ENCODE results near the gene FAAP20. TPM values are rescaled to one million over a fixed set of nuclear protein-coding genes. Genes with fewer than 3 reads are reported as not detected.
A peak's percentile ranks its signal among the peaks of the same experiment; 100 is the strongest.

The FAAP20 gene, protein sequence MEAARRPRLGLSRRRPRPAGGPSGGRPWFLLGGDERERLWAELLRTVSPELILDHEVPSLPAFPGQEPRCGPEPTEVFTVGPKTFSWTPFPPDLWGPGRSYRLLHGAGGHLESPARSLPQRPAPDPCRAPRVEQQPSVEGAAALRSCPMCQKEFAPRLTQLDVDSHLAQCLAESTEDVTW
- polyA plus RNA-seq (2012; ENCODE audit: low read depth, missing spikeins): 47.2 TPM

DNA sequence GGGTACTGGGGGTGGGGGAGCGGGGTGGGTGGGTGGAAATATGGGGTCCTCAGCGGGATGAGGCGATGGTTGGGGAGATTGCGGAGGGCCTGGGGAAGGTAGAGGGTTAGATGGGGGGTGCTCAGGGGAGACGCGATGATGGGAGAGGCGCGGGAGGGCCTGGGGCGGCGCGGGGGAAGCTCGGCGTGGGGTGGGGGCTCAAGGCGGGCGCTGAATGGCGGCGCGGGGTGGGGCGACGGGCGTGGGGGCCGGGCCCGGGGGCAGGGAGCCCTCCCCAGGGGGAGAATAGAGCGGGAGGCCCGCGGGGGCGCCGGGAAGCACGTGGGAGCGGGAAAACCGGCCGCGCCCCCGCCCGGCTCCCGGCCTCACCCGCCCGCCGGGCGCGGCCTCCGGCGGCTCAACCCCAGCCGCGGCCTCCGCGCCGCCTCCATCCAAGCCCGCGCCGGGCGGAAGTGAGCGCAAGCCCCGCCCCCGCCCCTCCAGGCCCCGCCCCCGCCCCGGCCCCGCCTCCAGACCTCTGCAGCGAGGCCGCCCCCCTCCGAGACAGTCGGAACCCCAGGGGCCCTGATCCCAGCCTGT lies at the start of gene FAAP20:
FAAP20 (minus strand) TSS at position 454 of the 579 bp plus-strand sequence; CDS start at position 431, 23 bp downstream.
- TF ChIP-seq PAX5 (IDR thresholded peaks at IDR 0.05; ENCODE audit: insufficient read depth, low read length, severe bottlenecking): no peak
- 0 out of 2 replicates have a peak, but pooled peaks have one; percentile 6 for TF ChIP-seq SPI1 (IDR thresholded peaks at IDR 0.05; ENCODE audit: low read depth, low read length)
- TF ChIP-seq POLR2A (IDR thresholded peaks at IDR 0.05; ENCODE audit: low read depth, low read length): no peak
- TF ChIP-seq TAF1 (IDR thresholded peaks at IDR 0.05; ENCODE audit: low read depth, low read length): peak; percentile 48; the same call in 1 of the 2 replicates
- no peak for TF ChIP-seq POLR2AphosphoS5 (IDR thresholded peaks at IDR 0.05; ENCODE audit: low read depth, low read length)
- TF ChIP-seq POU2F2 (IDR thresholded peaks at IDR 0.05; ENCODE audit: low read depth, low read length): no peak
- FAIRE-seq (peak; percentile 68), DNase-seq (ENCODE audit: insufficient read length, low spot score) (peak; percentile 85)

DNA sequence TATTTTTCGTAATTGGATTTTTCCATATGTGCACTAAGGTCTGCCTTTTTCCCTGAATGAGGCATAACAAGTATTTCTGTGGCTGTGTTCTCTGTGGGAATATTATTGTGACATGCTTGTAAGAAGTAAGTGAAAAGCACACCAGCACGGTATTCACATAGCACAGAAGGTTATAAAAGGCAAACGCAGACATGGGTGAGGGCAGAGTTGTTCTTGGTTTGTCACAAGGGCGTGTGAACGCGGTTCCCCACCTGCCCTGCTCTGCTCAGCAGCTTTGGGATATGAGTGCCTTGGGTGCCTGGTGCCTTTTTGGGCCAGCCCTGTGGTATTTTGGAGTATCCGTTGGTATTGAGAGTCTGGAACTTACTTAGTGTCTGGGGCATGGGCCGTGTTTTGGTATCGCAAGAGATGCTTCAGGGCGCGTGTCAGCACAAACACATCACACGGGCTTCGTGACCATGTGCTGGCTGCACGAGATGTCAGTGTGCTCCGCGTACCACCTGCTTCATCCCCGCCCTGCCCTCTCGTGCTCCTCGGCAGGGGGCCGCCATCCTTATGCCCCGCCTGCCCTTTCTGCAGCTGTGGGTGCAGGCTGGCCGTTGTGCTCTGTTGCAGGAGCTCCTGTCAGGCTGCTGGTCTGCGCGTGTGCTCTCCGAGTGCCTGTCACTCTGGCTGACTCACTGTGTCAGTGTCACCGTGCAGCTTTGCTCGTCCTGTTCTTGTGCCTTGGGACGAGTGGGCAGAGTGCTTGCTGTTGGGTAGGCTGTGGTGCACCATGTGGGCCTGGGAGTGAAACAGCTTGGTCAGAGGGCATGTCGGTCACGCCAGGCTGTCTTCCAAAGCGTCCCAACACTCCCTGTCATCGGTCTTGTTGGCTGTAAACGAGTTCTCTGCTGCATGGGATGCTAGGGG lies 48.5 kb upstream of the FAAP20 start:
- FAIRE-seq: no peak
- no peak for TF ChIP-seq POU2F2 (IDR thresholded peaks at IDR 0.05; ENCODE audit: low read depth, low read length)
- TF ChIP-seq POLR2A (IDR thresholded peaks at IDR 0.05; ENCODE audit: low read depth, low read length): no peak
- TF ChIP-seq PAX5 (IDR thresholded peaks at IDR 0.05; ENCODE audit: insufficient read depth, low read length, severe bottlenecking): no peak
- no peak for TF ChIP-seq TAF1 (IDR thresholded peaks at IDR 0.05; ENCODE audit: low read depth, low read length)
- no peak for TF ChIP-seq POLR2AphosphoS5 (IDR thresholded peaks at IDR 0.05; ENCODE audit: low read depth, low read length)
- no peak for TF ChIP-seq SPI1 (IDR thresholded peaks at IDR 0.05; ENCODE audit: low read depth, low read length)

DNA sequence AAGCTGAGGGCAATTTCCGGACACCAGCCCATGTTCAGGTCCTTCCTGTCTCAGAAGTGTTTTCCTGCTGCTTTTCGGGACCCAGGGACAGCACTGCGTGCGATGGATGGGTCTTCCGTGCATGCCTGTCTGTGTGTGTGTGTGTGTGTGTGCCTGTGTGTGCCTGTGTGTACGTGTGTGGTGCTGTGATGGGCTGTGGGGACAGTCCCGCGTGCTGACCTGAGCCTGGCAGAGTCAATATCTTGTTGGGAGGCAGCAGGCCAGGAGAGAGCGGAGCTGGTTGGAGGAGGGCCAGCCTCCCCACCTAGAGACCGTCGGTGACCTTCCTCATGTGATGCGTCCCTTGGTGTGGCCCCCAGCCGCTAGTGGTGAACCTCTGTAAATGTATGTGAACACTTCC lies 47.2 kb upstream of the FAAP20 start:
- no peak for FAIRE-seq
- DNase-seq (ENCODE audit: insufficient read length, low spot score): no peak
- no peak for TF ChIP-seq PAX5 (IDR thresholded peaks at IDR 0.05; ENCODE audit: insufficient read depth, low read length, severe bottlenecking)
- TF ChIP-seq POLR2A (IDR thresholded peaks at IDR 0.05; ENCODE audit: low read depth, low read length): no peak
- no peak for TF ChIP-seq POLR2AphosphoS5 (IDR thresholded peaks at IDR 0.05; ENCODE audit: low read depth, low read length)
- TF ChIP-seq POU2F2 (IDR thresholded peaks at IDR 0.05; ENCODE audit: low read depth, low read length): no peak
- no peak for TF ChIP-seq TAF1 (IDR thresholded peaks at IDR 0.05; ENCODE audit: low read depth, low read length)
- TF ChIP-seq SPI1 (IDR thresholded peaks at IDR 0.05; ENCODE audit: low read depth, low read length): no peak

More for the DNA sequence above, 48.5 kb upstream of the FAAP20 start:
- no peak for DNase-seq (ENCODE audit: insufficient read length, low spot score)

DNA sequence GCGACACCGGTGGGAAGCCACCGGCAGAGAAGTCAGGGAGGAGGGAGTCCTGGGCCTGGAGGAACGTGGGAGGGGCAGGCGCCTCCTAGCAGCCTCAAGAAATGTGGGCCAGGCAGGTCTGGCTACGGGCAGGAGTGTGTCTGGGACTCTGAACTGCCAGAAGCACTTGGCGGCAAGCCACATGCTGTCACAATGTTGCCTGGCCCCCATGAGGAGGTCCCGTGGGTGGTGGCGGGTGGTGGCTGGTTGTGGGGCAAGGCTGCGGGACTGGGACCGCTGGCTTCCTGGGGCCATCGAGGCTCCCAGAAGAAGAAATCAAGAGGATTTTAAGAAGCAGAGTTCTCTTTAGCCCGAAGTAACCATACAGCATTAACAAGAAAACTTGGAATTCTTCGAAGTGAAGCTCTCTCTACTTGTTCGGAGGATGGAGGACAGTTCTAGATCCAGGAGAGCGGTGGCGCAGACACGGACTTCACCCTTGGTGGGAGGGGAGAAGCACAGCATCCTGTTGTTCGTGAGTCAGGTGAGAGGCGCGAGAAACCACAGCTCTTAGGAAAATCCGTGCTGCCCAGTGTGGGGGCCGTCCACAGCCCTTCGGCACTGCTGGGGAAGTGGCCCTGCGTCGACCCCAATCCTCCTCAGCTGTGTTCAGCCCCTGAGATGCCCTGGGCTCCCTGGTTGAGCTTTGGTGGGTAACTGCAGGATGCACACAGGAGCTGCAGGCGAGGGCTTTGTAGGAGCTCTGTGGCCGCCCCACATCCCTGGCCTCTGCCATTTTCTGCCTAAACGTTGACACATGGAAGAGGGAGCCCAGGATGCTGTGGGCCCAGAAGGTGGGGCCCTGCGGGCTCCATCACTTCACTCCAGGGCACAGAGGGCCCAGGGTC lies 45.9 kb upstream of the FAAP20 start:
- TF ChIP-seq TAF1 (IDR thresholded peaks at IDR 0.05; ENCODE audit: low read depth, low read length) (no peak), POLR2AphosphoS5 (IDR thresholded peaks at IDR 0.05; ENCODE audit: low read depth, low read length) (no peak), PAX5 (IDR thresholded peaks at IDR 0.05; ENCODE audit: insufficient read depth, low read length, severe bottlenecking) (no peak), SPI1 (IDR thresholded peaks at IDR 0.05; ENCODE audit: low read depth, low read length) (no peak), POLR2A (IDR thresholded peaks at IDR 0.05; ENCODE audit: low read depth, low read length) (no peak), POU2F2 (IDR thresholded peaks at IDR 0.05; ENCODE audit: low read depth, low read length) (no peak)
- no peak for DNase-seq (ENCODE audit: insufficient read length, low spot score)
- FAIRE-seq: no peak

DNA sequence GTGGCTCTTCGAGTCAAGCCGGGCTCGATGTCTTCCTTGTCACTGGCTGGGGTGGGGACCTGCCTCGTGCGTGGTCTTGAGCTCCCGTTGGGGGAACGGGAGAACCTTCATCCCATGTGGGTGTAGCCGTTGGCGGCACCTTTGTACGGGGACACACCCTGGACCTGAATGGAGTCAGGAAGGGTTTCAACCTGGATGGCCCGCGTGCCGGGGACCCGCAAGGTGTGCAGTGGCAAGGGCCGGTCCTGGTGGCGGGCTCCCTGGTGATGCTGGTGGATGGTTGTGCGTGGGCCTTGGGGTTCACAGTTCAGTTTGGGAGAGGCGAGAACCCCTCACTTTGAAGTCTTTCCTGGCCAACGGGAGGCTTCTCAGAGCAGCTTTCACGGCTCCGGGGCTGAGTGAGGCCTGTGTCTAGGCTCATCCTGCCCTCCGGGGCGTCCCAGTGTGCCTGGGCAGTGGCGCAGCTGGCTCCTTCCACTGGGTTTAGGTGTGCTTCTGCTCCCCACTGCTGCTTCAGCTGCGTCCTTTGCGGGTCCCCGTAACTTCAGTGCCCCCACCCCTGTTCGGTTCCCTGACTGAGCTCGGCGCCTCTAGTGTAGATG lies 44.9 kb upstream of the FAAP20 start:
- DNase-seq (ENCODE audit: insufficient read length, low spot score): no peak
- TF ChIP-seq POLR2AphosphoS5 (IDR thresholded peaks at IDR 0.05; ENCODE audit: low read depth, low read length) (no peak), POLR2A (IDR thresholded peaks at IDR 0.05; ENCODE audit: low read depth, low read length) (no peak), PAX5 (IDR thresholded peaks at IDR 0.05; ENCODE audit: insufficient read depth, low read length, severe bottlenecking) (no peak), SPI1 (IDR thresholded peaks at IDR 0.05; ENCODE audit: low read depth, low read length) (no peak), POU2F2 (IDR thresholded peaks at IDR 0.05; ENCODE audit: low read depth, low read length) (no peak), TAF1 (IDR thresholded peaks at IDR 0.05; ENCODE audit: low read depth, low read length) (no peak)
- FAIRE-seq: no peak

DNA sequence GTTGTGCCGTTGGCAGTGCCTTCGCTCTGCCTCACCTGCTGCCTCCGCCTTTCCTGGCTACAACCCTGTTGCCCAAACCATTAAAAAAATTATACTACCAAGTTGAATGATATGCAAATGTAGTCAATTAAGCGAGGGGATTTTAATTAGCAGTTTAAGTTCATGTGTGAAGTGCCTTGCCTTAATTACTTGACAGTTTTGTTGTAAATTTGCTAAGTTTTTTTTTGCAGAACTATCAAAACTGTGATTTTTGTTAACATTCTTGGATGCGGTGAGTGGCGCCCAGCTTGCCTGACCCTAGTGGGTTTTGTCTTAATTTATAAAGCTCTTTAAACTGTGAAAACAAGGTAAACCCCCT lies 44.4 kb upstream of the FAAP20 start:
- TF ChIP-seq POU2F2 (IDR thresholded peaks at IDR 0.05; ENCODE audit: low read depth, low read length) (no peak), POLR2AphosphoS5 (IDR thresholded peaks at IDR 0.05; ENCODE audit: low read depth, low read length) (no peak), TAF1 (IDR thresholded peaks at IDR 0.05; ENCODE audit: low read depth, low read length) (no peak), POLR2A (IDR thresholded peaks at IDR 0.05; ENCODE audit: low read depth, low read length) (no peak), PAX5 (IDR thresholded peaks at IDR 0.05; ENCODE audit: insufficient read depth, low read length, severe bottlenecking) (no peak), SPI1 (IDR thresholded peaks at IDR 0.05; ENCODE audit: low read depth, low read length) (no peak)
- DNase-seq (ENCODE audit: insufficient read length, low spot score): no peak
- FAIRE-seq: no peak

DNA sequence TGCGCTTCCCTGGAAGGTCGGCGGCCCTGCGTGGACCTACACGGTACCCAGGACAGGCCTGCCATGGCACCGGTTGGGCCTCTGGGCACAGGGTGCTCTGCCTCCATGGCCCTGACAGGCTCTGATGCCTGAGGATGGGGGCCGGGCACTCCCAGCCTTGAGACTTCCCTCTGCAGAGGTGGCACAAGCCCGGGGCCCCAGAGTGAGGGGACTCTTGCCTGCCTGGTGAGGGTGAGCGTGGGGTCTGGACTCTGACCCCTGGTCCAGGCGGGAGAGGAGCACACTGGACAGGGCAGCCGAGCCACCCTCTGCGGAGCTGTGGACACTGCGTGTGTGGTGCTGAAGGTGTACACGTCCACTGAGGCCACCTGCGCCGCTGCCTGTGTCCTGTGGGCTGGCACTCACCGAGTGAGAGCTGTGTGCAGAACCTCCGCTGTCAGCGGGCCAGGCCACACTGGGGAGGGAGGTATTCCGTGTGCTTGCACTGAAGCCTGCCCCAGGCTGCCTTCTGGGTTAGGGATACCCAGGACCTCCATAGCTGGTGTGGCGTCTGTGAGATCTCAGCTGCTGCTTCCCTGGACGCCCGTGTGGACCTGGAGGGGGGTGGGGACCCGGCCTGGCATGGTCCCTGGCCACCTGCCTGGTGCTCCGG lies 43.9 kb upstream of the FAAP20 start:
- FAIRE-seq (no peak), DNase-seq (ENCODE audit: insufficient read length, low spot score) (no peak)

More for the DNA sequence above, 43.9 kb upstream of the FAAP20 start:
- no peak for TF ChIP-seq PAX5 (IDR thresholded peaks at IDR 0.05; ENCODE audit: insufficient read depth, low read length, severe bottlenecking)
- no peak for TF ChIP-seq POLR2AphosphoS5 (IDR thresholded peaks at IDR 0.05; ENCODE audit: low read depth, low read length)
- TF ChIP-seq POLR2A (IDR thresholded peaks at IDR 0.05; ENCODE audit: low read depth, low read length): no peak
- TF ChIP-seq POU2F2 (IDR thresholded peaks at IDR 0.05; ENCODE audit: low read depth, low read length): no peak
- TF ChIP-seq SPI1 (IDR thresholded peaks at IDR 0.05; ENCODE audit: low read depth, low read length): no peak
- no peak for TF ChIP-seq TAF1 (IDR thresholded peaks at IDR 0.05; ENCODE audit: low read depth, low read length)

Data from GM12891 (cell line).